Lower lobe of right lung (tissue), 2 donors: ENCODE data around the gene INPP5A. TPM values are rescaled to one million over a fixed set of nuclear protein-coding genes. Genes with fewer than 3 reads are reported as not detected.
A peak's percentile ranks its signal among the peaks of the same experiment; 100 is the strongest.

ENCODE experiments used
- ATAC-seq, 2 donors: fragments of 200-7000 bp; cut with Tn5 transposase; one replicate each; pipeline ENCODE4 v1.9.1; 2020 to 2022; ENCODE audit warnings: mild to moderate bottlenecking in 2 of 2, moderate library complexity in 2 of 2
- DNase-seq: peaks from one replicate; pipeline ENCODE4 v3.0.0-alpha.2; 2020
- H3K27ac ChIP-seq: fragments of 200-600 bp; one replicate; pipeline ENCODE4 v1.8.0; 2022
- H3K27me3 ChIP-seq: fragments of 200-600 bp; one replicate; pipeline ENCODE4 v1.8.0; 2022; ENCODE audit warnings: low read depth
- H3K36me3 ChIP-seq: fragments of 200-600 bp; one replicate; pipeline ENCODE4 v1.8.0; 2022; ENCODE audit warnings: mild to moderate bottlenecking
- H3K4me1 ChIP-seq: fragments of 200-600 bp; one replicate; pipeline ENCODE4 v1.8.0; 2022
- H3K4me3 ChIP-seq: fragments of 200-600 bp; one replicate; pipeline ENCODE4 v1.8.0; 2022; ENCODE audit warnings: mild to moderate bottlenecking
- H3K9me3 ChIP-seq: fragments of 200-600 bp; one replicate; pipeline ENCODE4 v1.8.0; 2022
- intact Hi-C: fragments of 100-400 bp; cut with DNase I; formaldehyde crosslinking; loops from one replicate; pipeline ENCODE4 v1.11.0; 2022
- total RNA-seq: library from RNA; stranded (reverse); fragmentation: NEBNext Ultra II Directional; extraction: Animal tissue kit (Norgen Biotek cat#: 25700); gene quantifications from one replicate; pipeline ENCODE4 v1.2.1, GENCODE V29; 2021
- TF ChIP-seq, protein P1 (sequence below): fragments of 200-600 bp; IDR thresholded peaks from one replicate; pipeline ENCODE4 v1.8.0; 2022; ENCODE audit warnings: antibody characterized with exemption, mild to moderate bottlenecking
- donor health status: DM: no; HTN: yes; CAD: no; lungs with severe emphysema.

INPP5A gene
- total RNA-seq, 1 donor from 2014 or later: 34.1 TPM

GRCh38 chr10:132696728-132697577 is 159.4 kb downstream of the INPP5A start:
- Histone ChIP-seq H3K36me3 (peaks cover 29% of the 10 kb centered on the region), H3K9me3 (peaks cover 5% of the 10 kb centered on the region), H3K4me1 (no peaks in the 10 kb centered on the region), H3K27me3 (no peaks in the 10 kb centered on the region), H3K27ac (no peak overlapping the region), H3K4me3 (no peak overlapping the region)
- TF ChIP-seq, protein P1, sequence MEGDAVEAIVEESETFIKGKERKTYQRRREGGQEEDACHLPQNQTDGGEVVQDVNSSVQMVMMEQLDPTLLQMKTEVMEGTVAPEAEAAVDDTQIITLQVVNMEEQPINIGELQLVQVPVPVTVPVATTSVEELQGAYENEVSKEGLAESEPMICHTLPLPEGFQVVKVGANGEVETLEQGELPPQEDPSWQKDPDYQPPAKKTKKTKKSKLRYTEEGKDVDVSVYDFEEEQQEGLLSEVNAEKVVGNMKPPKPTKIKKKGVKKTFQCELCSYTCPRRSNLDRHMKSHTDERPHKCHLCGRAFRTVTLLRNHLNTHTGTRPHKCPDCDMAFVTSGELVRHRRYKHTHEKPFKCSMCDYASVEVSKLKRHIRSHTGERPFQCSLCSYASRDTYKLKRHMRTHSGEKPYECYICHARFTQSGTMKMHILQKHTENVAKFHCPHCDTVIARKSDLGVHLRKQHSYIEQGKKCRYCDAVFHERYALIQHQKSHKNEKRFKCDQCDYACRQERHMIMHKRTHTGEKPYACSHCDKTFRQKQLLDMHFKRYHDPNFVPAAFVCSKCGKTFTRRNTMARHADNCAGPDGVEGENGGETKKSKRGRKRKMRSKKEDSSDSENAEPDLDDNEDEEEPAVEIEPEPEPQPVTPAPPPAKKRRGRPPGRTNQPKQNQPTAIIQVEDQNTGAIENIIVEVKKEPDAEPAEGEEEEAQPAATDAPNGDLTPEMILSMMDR: no peak
- DNase-seq: peak; percentile 26
- peak in 1 of 2 donors; percentile 43 for ATAC-seq
- intact Hi-C loops: no loop called here

DNA sequence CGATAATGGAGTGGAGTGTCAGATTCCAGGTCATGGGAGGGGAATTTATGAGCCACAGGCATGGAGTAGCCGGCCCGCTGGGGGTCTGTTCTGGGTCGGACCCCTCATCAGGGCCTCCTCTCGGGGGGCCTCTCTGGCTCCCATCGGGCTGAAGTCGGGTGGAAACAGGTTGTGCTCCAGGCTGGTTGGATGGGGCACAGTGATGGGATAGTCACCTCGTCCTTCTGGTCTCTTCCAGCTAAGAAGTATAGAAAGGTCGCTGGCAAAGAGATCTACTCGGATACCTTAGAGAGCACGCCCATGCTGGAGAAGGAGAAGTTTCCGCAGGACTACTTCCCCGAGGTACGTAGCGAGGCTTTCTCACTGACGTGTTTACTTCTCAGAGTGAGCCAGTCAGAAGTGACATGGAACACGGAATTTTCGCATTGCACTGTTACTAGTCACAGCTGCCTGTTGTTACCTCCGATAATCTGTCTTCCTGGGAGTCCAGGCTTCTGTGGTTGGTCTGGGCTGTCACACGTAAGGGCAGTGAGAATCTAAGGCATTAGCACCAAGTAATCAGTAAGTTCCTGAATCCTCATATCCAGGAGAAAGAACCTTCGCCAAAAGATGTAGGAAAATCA is 160.1 kb downstream of the INPP5A start:
- Histone ChIP-seq H3K27ac (no peak overlapping the region), H3K9me3 (peaks cover 5% of the 10 kb centered on the region), H3K4me3 (no peak overlapping the region), H3K27me3 (no peaks in the 10 kb centered on the region), H3K36me3 (peaks cover 29% of the 10 kb centered on the region), H3K4me1 (no peaks in the 10 kb centered on the region)
- TF ChIP-seq, protein P1: no peak
- peak; percentile 19 for DNase-seq
- no peak for ATAC-seq
- intact Hi-C loops: no loop called here

DNA sequence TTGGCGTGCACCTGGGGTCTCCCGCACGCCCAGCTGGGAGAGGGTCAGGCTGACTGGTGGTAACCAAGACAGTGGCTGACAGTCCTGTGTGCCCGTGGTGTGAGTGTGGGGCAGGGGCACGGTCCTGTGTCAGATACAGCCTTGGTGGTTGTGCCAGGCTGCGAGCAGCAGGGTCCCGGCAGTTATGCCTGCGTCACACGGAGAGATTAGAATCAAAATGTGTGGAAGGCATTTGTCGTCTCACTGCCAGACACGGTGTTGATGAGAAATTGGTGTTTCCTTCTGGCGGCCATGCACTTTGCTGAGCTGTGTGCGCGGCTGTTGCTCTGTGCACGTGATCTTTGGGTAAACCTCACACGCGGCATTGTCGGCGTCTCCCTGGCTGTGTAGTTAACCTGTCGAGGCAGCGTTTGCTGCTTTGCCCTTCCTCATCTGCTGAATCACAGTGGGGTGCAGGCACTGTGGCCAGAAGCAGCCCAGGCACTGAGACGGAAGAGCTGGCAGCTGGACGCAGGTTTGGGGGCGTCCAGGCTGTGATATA is 160.7 kb downstream of the INPP5A start:
- Histone ChIP-seq H3K27ac (no peak overlapping the region), H3K4me3 (no peak overlapping the region), H3K4me1 (no peaks in the 10 kb centered on the region), H3K9me3 (peaks cover 5% of the 10 kb centered on the region), H3K36me3 (peaks cover 29% of the 10 kb centered on the region), H3K27me3 (no peaks in the 10 kb centered on the region)
- no peak for ATAC-seq
- intact Hi-C loops: no loop called here
- no peak for DNase-seq
- TF ChIP-seq, protein P1: no peak

DNA sequence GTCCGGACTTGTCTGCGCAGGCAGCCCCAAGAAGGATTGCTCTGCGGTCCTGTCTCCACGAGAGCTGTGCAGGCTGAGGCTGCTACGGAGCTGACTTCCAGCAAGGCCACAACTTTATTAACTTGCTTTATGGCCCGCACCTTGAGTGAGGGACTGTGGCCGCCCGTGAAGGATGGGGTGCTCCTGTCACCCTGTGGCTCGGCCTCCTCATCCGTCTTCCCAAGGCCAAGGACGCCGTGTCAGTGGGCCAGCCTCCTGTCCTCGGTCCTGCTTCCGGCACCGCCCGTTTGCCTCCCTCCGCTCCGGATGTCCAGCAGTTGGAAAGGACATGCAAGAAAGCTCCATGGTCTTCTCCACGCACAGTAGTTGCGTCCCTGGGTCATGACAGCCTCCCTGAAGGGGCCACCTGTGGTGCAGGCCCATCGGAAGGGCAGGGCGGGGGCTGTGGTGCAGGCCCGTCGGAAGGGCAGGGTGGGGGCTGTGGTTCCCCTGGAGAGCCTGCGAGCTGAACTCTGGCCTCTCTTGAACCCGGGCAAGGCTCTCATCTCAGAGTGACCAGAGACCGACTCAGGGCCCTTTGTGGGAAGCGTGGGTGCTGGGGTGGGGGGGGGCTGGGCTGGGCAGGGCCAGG is 161.3 kb downstream of the INPP5A start:
- intact Hi-C loops: no loop called here
- TF ChIP-seq, protein P1: no peak
- Histone ChIP-seq H3K36me3 (peaks cover 29% of the 10 kb centered on the region), H3K27me3 (no peaks in the 10 kb centered on the region), H3K4me1 (no peaks in the 10 kb centered on the region), H3K4me3 (no peak overlapping the region), H3K9me3 (peaks cover 5% of the 10 kb centered on the region), H3K27ac (no peak overlapping the region)
- no peak for ATAC-seq
- peak; percentile 39 for DNase-seq

DNA sequence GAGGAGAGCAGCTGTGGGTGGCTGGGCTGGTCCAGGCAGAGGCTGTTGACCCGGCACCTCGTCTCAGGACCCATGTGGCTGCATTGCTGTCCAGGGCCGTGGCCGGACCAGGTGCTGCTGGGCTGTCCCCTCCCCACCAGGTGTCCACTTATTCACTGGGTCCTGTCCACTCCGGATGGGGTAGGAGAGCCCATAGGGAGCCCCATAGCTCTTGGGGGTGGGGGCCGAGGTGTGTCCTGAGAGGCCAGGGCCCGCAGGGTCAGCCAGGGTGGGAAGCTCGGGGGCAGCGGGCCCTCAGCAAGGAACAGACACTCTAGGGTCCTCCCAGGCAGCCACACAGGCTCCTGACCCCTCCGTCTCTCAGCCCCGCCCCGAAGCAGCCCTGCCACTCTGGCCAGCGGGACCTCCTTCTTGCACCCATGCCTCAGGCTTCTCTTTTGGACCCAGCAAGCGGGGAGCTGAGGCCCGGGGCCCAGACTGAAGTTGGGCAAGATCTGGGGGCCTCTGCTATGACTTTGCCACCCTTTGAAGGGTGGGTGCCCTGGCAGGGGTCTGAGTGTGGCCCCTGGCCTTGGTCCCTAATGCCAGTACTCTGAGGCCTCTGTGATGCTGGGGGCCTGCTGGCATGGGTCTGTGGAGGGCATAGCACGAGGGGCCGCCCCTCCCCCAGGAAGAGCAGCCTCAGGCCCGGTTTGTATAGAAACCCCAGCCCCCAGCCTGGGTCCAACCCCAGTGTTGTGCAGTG is 162.0 kb downstream of the INPP5A start:
- TF ChIP-seq, protein P1: no peak
- H3K4me1 ChIP-seq: no peaks in the 10 kb centered on the region
- no peak overlapping the region for H3K27ac ChIP-seq
- H3K36me3 ChIP-seq: peaks cover 29% of the 10 kb centered on the region
- no peak overlapping the region for H3K4me3 ChIP-seq
- ATAC-seq (no peak), DNase-seq (peak; percentile 40)
- H3K9me3 ChIP-seq: peaks cover 5% of the 10 kb centered on the region
- H3K27me3 ChIP-seq: no peaks in the 10 kb centered on the region
- intact Hi-C loops: no loop called here
